ENCODE measurements around the gene SCARF1.

DNA sequence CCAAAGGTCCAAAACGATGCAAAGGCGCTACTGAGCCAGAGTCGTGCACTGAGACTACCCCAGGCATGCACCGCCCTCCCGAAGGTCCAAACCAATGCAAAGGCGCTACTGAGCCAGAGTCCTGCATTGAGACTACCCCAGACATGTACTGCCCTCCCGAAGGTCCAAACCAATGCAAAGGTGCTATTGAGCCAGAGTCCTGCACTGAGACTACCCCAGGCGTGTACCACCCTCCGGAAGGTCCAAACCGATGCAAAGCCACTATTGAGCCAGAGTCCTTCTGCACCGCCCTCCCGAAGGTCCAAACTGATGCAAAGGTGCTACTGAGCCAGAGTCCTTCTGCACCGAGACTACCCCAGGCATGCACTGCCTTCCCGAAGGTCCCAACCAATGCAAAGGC lies 44.0 kb downstream of the SCARF1 start:
- no peak for TF ChIP-seq RAD21 (conservative IDR thresholded peaks at IDR 0.05)
- TF ChIP-seq CTCF (IDR thresholded peaks at IDR 0.05; ENCODE audit: poor library complexity, severe bottlenecking) = no peak
- no peak for TF ChIP-seq EP300 (conservative IDR thresholded peaks at IDR 0.05; ENCODE audit: poor library complexity, severe bottlenecking)
- TF ChIP-seq POLR2AphosphoS5 (IDR thresholded peaks at IDR 0.05) = no peak

Data from neural cell (in vitro differentiated cells).